SK-N-SH treated with all-trans-retinoic acid at 6 μM for 48 hours (cell line): ENCODE results near the gene ATP5F1D.
"Not testable (repeated sequence)": the region's sequence is repeated elsewhere in the genome, so short reads cannot be mapped to it uniquely, and the experiment has no call there.

Experiments used
- ATAC-seq: fragments of 200-7000 bp; cut with Tn5 transposase; 3 replicates; pipeline ENCODE4 v1.9.1; 2020; ENCODE audit warnings: mild to moderate bottlenecking, moderate library complexity
- BACH2 ChIP-seq: fragments of 250-450 bp; sonication (Bioruptor Pico); IDR thresholded peaks from 2 replicates; pipeline ENCODE4 v1.9.0; 2021; ENCODE audit warnings: mild to moderate bottlenecking, borderline replicate concordance
- CSDC2 ChIP-seq: fragments of 250-450 bp; sonication (Bioruptor Pico); IDR thresholded peaks from 2 replicates; pipeline ENCODE4 v1.5.0; 2020; ENCODE audit warnings: mild to moderate bottlenecking, moderate library complexity
- CSRNP3 ChIP-seq: fragments of 250-450 bp; sonication (Bioruptor Pico); IDR thresholded peaks from 2 replicates; pipeline ENCODE4 v1.5.1; 2021; ENCODE audit warnings: mild to moderate bottlenecking, moderate library complexity
- ESRRG ChIP-seq: fragments of 250-450 bp; sonication (Bioruptor Pico); IDR thresholded peaks from 2 replicates; pipeline ENCODE4 v1.6.1; 2021; ENCODE audit warnings: mild to moderate bottlenecking
- ISL1 ChIP-seq: fragments of 250-450 bp; sonication (Bioruptor Pico); IDR thresholded peaks from 2 replicates; pipeline ENCODE4 v2.1.2; 2022; ENCODE audit warnings: mild to moderate bottlenecking, moderate library complexity
- POU6F1 ChIP-seq: fragments of 250-450 bp; sonication (Bioruptor Pico); IDR thresholded peaks from 2 replicates; pipeline ENCODE4 v1.8.0; 2021; ENCODE audit warnings: low read depth, mild to moderate bottlenecking, moderate library complexity, borderline replicate concordance
- PPARA ChIP-seq: fragments of 250-450 bp; sonication (Bioruptor Pico); IDR thresholded peaks from 2 replicates; pipeline ENCODE4 v1.5.0; 2020; ENCODE audit warnings: mild to moderate bottlenecking, borderline replicate concordance
- RARB ChIP-seq: fragments of 250-450 bp; sonication (Bioruptor Pico); IDR thresholded peaks from 2 replicates; pipeline ENCODE4 v1.8.0; 2021; ENCODE audit warnings: mild to moderate bottlenecking, moderate library complexity
- SNAI2 ChIP-seq: fragments of 250-450 bp; sonication (Bioruptor Pico); IDR thresholded peaks from 2 replicates; pipeline ENCODE4 v1.5.0; 2020; ENCODE audit warnings: mild to moderate bottlenecking, moderate library complexity
- TOX ChIP-seq: fragments of 250-450 bp; sonication (Bioruptor Pico); IDR thresholded peaks from 2 replicates; pipeline ENCODE4 v1.8.0; 2021; ENCODE audit warnings: mild to moderate bottlenecking, moderate library complexity, borderline replicate concordance
- TSHZ2 ChIP-seq: fragments of 250-450 bp; sonication (Bioruptor Pico); IDR thresholded peaks from 2 replicates; pipeline ENCODE4 v1.5.0; 2020; ENCODE audit warnings: mild to moderate bottlenecking, moderate library complexity
- ZC3H10 ChIP-seq: fragments of 250-450 bp; sonication (Bioruptor Pico); IDR thresholded peaks from 2 replicates; pipeline ENCODE4 v1.5.1; 2021; ENCODE audit warnings: mild to moderate bottlenecking, moderate library complexity
- ZFP3 ChIP-seq: fragments of 250-450 bp; sonication (Bioruptor Pico); IDR thresholded peaks from 2 replicates; pipeline ENCODE4 v1.5.0; 2020; ENCODE audit warnings: mild to moderate bottlenecking, moderate library complexity
- ZFP30 ChIP-seq: fragments of 450-650 bp; formaldehyde crosslinking; IDR thresholded peaks from 2 replicates; pipeline ENCODE4 v1.5.0; 2022; ENCODE audit warnings: mild to moderate bottlenecking, moderate library complexity
- ZNF565 ChIP-seq: fragments of 450-650 bp; formaldehyde crosslinking; conservative IDR thresholded peaks from 2 replicates; pipeline ENCODE4 v1.5.0; 2020; ENCODE audit warnings: low read depth, mild to moderate bottlenecking, moderate library complexity
- ZNF70 ChIP-seq: fragments of 450-650 bp; formaldehyde crosslinking; IDR thresholded peaks from 2 replicates; pipeline ENCODE4 v1.5.0; 2020; ENCODE audit warnings: mild to moderate bottlenecking, moderate library complexity
- ZNF8 ChIP-seq: fragments of 450-650 bp; formaldehyde crosslinking; IDR thresholded peaks from 2 replicates; pipeline ENCODE4 v1.5.0; 2020; ENCODE audit warnings: mild to moderate bottlenecking, moderate library complexity
- TF ChIP-seq, protein P1 (sequence below): fragments of 250-450 bp; sonication (Bioruptor Pico); IDR thresholded peaks from 2 replicates; pipeline ENCODE4 v1.5.1; 2020; ENCODE audit warnings: low read depth, mild to moderate bottlenecking, moderate library complexity

ATP5F1D gene

DNA sequence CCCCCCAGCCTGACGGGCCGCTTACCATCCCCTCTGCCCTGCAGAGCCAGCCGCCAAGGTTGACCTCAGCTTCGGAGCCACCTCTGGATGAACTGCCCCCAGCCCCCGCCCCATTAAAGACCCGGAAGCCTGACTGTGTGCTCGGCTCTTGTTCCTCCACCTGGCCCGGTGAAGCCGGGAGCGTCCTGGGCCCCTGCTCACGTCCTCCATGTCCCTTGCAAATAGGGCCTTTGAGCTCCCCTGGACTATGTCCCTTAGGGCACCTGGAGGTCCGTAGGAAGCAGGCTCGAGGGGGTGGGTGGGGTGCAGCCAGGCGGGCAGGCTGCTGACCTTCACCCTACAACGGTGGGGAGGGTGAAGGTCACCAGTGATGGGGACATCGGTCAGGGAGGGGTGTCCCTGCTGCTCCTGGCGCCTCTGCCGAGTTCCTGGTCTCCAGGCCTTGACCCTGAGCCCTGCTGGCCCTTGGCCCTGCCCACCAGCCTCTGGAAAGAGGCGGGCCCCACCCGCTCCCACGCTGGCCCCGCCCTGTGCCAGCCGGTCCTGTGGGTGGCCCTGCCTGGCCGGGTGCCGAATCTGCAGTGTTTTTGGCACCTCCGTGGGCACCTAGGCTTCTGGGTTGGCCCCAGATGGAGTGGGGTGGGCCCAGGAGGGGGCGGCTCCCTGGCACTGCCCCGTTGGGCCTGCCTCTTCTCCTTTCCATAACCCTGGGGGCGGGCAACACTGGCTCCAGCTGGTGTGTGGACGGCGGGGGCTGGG lies 3.3 kb downstream of the ATP5F1D start:
- no peak for TF ChIP-seq TOX (CRISPR knock-in tag)
- no peak for ATAC-seq

DNA sequence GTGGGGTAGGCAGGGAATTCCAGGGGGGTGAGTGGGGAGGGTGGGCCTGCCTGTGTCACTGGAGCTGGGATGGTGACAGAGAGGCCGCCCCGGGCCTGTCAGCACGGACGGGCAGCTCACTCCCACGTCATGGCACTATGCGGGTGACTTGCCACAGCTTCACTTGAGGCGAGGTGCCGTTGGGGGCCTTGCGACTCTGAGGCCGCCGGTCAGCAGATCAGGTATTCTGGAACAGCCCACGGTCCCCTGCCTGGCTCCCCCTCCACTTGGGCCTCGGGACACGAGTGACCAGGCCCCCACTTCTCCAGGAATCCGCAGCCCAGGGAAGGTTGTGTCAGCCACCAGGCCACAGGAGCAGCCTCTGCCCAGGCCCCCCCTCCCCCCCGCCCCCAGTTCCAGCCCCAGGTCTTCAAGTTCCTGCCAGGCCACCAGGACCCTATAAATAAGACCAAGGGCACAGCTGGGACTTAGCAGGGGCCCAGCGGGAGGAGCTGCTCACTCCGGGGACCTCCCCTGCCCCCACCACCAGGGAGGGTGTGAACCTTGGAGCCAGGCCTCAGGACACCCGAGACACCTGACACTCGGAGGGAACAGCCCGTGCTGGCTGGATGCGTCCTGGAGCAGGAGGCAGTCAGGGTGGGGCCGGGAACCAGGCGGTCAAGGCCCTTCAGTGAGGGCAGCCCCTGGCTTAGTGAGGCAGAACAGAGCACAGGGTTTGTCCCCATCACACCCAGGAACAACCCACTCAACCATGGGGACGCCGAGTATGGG lies 4.1 kb downstream of the ATP5F1D start:
- ATAC-seq = no peak

DNA sequence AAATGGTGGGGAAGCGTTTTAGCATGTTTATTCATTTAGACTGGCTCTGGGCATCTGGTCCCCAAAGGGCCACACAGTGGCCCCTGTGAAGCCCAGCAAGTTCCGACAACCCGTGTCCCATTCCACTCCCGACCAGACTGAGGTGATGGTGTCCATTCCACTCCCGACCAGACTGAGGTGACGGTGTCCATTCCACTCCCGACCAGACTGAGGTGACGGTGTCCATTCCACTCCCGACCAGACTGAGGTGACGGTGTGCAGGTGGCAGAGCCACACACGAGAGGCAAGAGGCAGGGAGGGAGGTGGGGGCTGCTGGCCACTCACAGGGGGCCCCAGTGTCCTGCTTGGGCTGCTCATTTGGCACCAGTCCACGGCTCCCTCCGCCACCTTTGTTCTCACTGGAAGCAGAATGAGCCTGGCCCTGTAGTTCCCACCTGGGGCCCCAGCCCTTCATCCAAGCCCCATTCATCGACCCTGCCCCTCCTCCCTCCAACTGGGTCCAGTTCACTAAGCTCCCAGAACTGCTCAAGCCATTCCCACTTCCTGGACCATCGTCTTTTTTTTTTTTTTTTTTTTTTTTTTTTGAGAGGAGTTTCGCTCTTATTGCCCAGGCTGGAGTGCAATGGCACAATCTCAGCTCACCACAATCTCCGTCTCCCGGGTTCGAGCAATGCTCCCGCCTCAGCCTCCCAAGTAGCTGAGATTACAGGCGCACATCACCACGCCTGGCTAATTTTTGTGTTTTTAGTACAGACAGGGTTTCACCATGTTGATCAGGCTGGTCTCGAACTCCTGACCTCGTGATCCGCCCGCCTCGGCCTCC lies 4.9 kb downstream of the ATP5F1D start:
- not testable (repeated sequence) for ATAC-seq

More for the DNA sequence above, 4.1 kb downstream of the ATP5F1D start:
- TF ChIP-seq, protein P1, sequence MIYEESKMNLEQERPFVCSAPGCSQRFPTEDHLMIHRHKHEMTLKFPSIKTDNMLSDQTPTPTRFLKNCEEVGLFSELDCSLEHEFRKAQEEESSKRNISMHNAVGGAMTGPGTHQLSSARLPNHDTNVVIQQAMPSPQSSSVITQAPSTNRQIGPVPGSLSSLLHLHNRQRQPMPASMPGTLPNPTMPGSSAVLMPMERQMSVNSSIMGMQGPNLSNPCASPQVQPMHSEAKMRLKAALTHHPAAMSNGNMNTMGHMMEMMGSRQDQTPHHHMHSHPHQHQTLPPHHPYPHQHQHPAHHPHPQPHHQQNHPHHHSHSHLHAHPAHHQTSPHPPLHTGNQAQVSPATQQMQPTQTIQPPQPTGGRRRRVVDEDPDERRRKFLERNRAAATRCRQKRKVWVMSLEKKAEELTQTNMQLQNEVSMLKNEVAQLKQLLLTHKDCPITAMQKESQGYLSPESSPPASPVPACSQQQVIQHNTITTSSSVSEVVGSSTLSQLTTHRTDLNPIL (CRISPR knock-in tag) = no peak
- TF ChIP-seq ZNF8 (CRISPR knock-in tag) (no peak), ZFP3 (CRISPR knock-in tag) (no peak), TSHZ2 (CRISPR knock-in tag) (no peak), RARB (CRISPR knock-in tag) (no peak), ISL1 (CRISPR knock-in tag) (no peak), ZC3H10 (no peak), ZFP30 (CRISPR knock-in tag) (no peak)

DNA sequence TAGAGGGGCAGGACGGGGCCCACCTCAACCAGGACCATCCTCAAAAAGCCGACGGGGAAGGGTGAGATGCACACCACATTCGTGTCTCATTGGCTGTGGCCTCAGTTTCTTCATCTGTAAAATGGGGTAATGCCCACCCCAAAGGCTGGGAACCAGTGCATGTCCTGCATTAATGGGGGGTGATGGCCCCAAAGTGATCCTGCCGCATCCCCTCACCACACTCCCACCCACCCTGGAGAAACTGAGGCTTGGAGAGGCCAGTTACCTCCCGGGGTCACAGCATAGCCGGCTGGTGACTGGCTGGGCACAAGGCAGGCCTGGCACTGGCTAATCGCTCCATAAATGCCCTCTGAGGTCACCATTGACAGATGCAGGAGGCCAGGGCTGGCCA lies 6.2 kb downstream of the ATP5F1D start:
- no peak for TF ChIP-seq ZC3H10
- TF ChIP-seq CSRNP3 = no peak
- TF ChIP-seq CSDC2 (CRISPR knock-in tag) = no peak
- TF ChIP-seq ESRRG (CRISPR knock-in tag) = no peak
- TF ChIP-seq SNAI2 (CRISPR knock-in tag) = no peak
- no peak for TF ChIP-seq POU6F1
- TF ChIP-seq ZNF565 = no peak
- no peak for TF ChIP-seq ZNF8 (CRISPR knock-in tag)
- TF ChIP-seq, protein P1 (CRISPR knock-in tag) = no peak
- TF ChIP-seq ZNF70 (CRISPR knock-in tag) = no peak
- TF ChIP-seq ISL1 (CRISPR knock-in tag) = no peak
- TF ChIP-seq ZFP30 (CRISPR knock-in tag) = no peak
- TF ChIP-seq TOX (CRISPR knock-in tag) = no peak
- no peak for TF ChIP-seq PPARA
- no peak for TF ChIP-seq RARB (CRISPR knock-in tag)
- no peak for TF ChIP-seq BACH2 (CRISPR knock-in tag)
- ATAC-seq = no peak; the same call in 1 of the 3 replicates
